PC-3 (cell line): ENCODE results near the gene DCBLD1. TPM values are rescaled to one million over a fixed set of nuclear protein-coding genes. Genes with fewer than 3 reads are reported as not detected.
"Not testable (repeated sequence)": the region's sequence is repeated elsewhere in the genome, so short reads cannot be mapped to it uniquely, and the experiment has no call there.

Source experiments
- ATAC-seq: fragments of 200-7000 bp; cut with Tn5 transposase; 2 replicates; pipeline ENCODE4 v1.9.1; 2020; ENCODE audit warnings: mild to moderate bottlenecking, moderate library complexity
- BruUV-seq: library from RNA; stranded (reverse); fragments of 400-500 nt; replicated peaks from 2 replicates; lab custom pipeline; 2021; lab: Mats Ljungman, UMichigan
- CTCF ChIA-PET: fragments of 300-600 bp; sonication (Branson Sonifier 250); formaldehyde crosslinking; loops from one replicate; lab custom pipeline; 2022; ENCODE audit warnings: antibody characterized with exemption; lab: Charles Lee
- POLR2A ChIA-PET: fragments of 300-600 bp; sonication (Branson Sonifier 250); formaldehyde crosslinking; loops from one replicate; lab custom pipeline; 2022; ENCODE audit warnings: antibody characterized with exemption; ENCODE audit not compliant: unreplicated experiment; lab: Charles Lee
- DNase-seq: peaks from one replicate; pipeline ENCODE4 v3.0.0-alpha.2; 2015
- H2AFZ ChIP-seq: fragments of 300-600 bp; sonication (generic); 2 replicates; pipeline ENCODE4 v1.6.0; 2016; ENCODE audit warnings: antibody characterized with exemption, low read length
- H3F3A ChIP-seq: fragments of 300-600 bp; sonication (generic); one replicate; pipeline ENCODE4 v1.6.0; 2017; ENCODE audit warnings: antibody characterized with exemption, low read length, control low read depth, mild to moderate bottlenecking; ENCODE audit not compliant: unreplicated experiment
- H3K27ac ChIP-seq: fragments of 300-600 bp; sonication (generic); 2 replicates; pipeline ENCODE4 v1.5.1; 2016; ENCODE audit warnings: mild to moderate bottlenecking, low read length
- H3K27me3 ChIP-seq: fragments of 300-600 bp; sonication (generic); 2 replicates; pipeline ENCODE4 v1.6.1; 2016; ENCODE audit warnings: low read length, mixed read lengths
- H3K36me3 ChIP-seq: fragments of 300-600 bp; sonication (generic); 2 replicates; pipeline ENCODE4 v1.6.1; 2016; ENCODE audit warnings: low read depth, mixed run types, low read length, mixed read lengths
- H3K4me1 ChIP-seq: fragments of 300-600 bp; sonication (generic); 2 replicates; pipeline ENCODE4 v1.5.1; 2016; ENCODE audit warnings: low read length; ENCODE audit not compliant: insufficient read depth
- H3K4me2 ChIP-seq: fragments of 300-600 bp; sonication (generic); 2 replicates; pipeline ENCODE4 v1.6.0; 2016; ENCODE audit warnings: low read length
- H3K4me3 ChIP-seq: fragments of 300-600 bp; sonication (generic); 2 replicates; pipeline ENCODE4 v1.5.1; 2016; ENCODE audit warnings: mild to moderate bottlenecking, low read length, mixed read lengths
- H3K79me2 ChIP-seq: fragments of 300-600 bp; sonication (generic); 2 replicates; pipeline ENCODE4 v1.6.1; 2017; ENCODE audit warnings: low read length, mixed read lengths
- H3K9ac ChIP-seq: fragments of 300-600 bp; sonication (generic); 2 replicates; pipeline ENCODE4 v1.6.0; 2016; ENCODE audit warnings: mild to moderate bottlenecking, low read length
- H3K9me2 ChIP-seq: fragments of 300-600 bp; sonication (generic); replicated peaks from 2 replicates; pipeline ENCODE4 v1.6.1; 2016; ENCODE audit warnings: mixed run types, low read length, mixed read lengths
- H3K9me3 ChIP-seq: fragments of 300-600 bp; sonication (generic); 2 replicates; pipeline ENCODE4 v1.6.1; 2016; ENCODE audit warnings: low read length, mixed read lengths
- H4K20me1 ChIP-seq: fragments of 300-600 bp; sonication (generic); 2 replicates; pipeline ENCODE4 v1.6.1; 2016; ENCODE audit warnings: low read length, mixed read lengths
- CTCF ChIP-seq: fragments of 300-600 bp; sonication (generic); conservative IDR thresholded peaks from 2 replicates; pipeline ENCODE4 v1.5.1; 2017; ENCODE audit warnings: antibody characterized with exemption, low read depth, mild to moderate bottlenecking, low read length
- EZH2 ChIP-seq: fragments of 300-600 bp; sonication (generic); IDR thresholded peaks from one replicate; pipeline ENCODE4 v1.6.1; 2017; ENCODE audit warnings: antibody characterized with exemption, mild to moderate bottlenecking, low read length; ENCODE audit not compliant: unreplicated experiment
- EZH2phosphoT487 ChIP-seq: fragments of 300-600 bp; sonication (generic); IDR thresholded peaks from 2 replicates; pipeline ENCODE4 v1.6.1; 2018; ENCODE audit warnings: mild to moderate bottlenecking, antibody characterized with exemption, low read length, borderline replicate concordance
- intact Hi-C: fragments of 100-400 bp; cut with micrococcal nuclease; formaldehyde crosslinking; loops from 2 replicates; pipeline ENCODE4 v1.9.0; 2023
- total RNA-seq: library from RNA; depleted of rRNA; stranded (reverse); fragments of >200 nt; gene quantifications from 2 replicates; pipeline ENCODE4 v1.2.3, GENCODE V29; 2014

DCBLD1 gene
- total RNA-seq, 1 experiment from 2014 or later, result 35.9 TPM

- no peak overlapping the region for H2AFZ ChIP-seq
- ATAC-seq, result no peak; the same call in 1 of the 2 replicates
- ChIA-PET POLR2A (no interaction called here), CTCF (interaction anchor here (0.6 kb wide), 1 partner anchor 19 kb away, joined by 3 read pairs; no protein-coding TSS in a partner anchor)
- no peaks in the 10 kb centered on the region for H3K79me2 ChIP-seq
- no peaks in the 10 kb centered on the region for H3K9me3 ChIP-seq
- no peak overlapping the region for H3K4me3 ChIP-seq
- H3K9ac ChIP-seq, result no peak overlapping the region
- H3K36me3 ChIP-seq, result no peaks in the 10 kb centered on the region
- intact Hi-C loops, result no loop called here
- no peaks in the 10 kb centered on the region for H3K9me2 ChIP-seq
- H4K20me1 ChIP-seq, result no peaks in the 10 kb centered on the region
- H3K27ac ChIP-seq, result peak overlapping the region; percentile 49; the same call in 1 of the 2 replicates
- H3K4me1 ChIP-seq, result peaks cover 16% of the 10 kb centered on the region
- BruUV-seq, result no TSS peak
- H3K27me3 ChIP-seq, result no peaks in the 10 kb centered on the region
- TF ChIP-seq EZH2, result no peak
- TF ChIP-seq CTCF, result no peak
- TF ChIP-seq EZH2phosphoT487, result no peak
- DNase-seq, result no peak
- no peaks in the 10 kb centered on the region for H3F3A ChIP-seq
- H3K4me2 ChIP-seq, result peak overlapping the region; percentile 76; the same call in 1 of the 2 replicates
These were observed 17.8 kb upstream of the DCBLD1 start for GRCh38 chr6:117464700-117465099.

GRCh38 chr6:117465691-117466090, 16.8 kb upstream of the DCBLD1 start:
- no peaks in the 10 kb centered on the region for H3K36me3 ChIP-seq
- no peaks in the 10 kb centered on the region for H3F3A ChIP-seq
- H3K4me1 ChIP-seq, result peaks cover 16% of the 10 kb centered on the region
- no peaks in the 10 kb centered on the region for H3K9me3 ChIP-seq
- TF ChIP-seq CTCF (no peak), EZH2 (no peak), EZH2phosphoT487 (no peak)
- no peak overlapping the region for H3K9ac ChIP-seq
- ChIA-PET POLR2A (no interaction called here), CTCF (no interaction called here)
- H4K20me1 ChIP-seq, result no peaks in the 10 kb centered on the region
- intact Hi-C loops, result no loop called here
- H3K4me3 ChIP-seq, result no peak overlapping the region
- no peak overlapping the region for H2AFZ ChIP-seq
- H3K27me3 ChIP-seq, result no peaks in the 10 kb centered on the region
- no peaks in the 10 kb centered on the region for H3K79me2 ChIP-seq
- no peak overlapping the region for H3K27ac ChIP-seq
- no peak overlapping the region for H3K4me2 ChIP-seq
- ATAC-seq (no peak), DNase-seq (no peak)
- BruUV-seq, result no TSS peak
- no peaks in the 10 kb centered on the region for H3K9me2 ChIP-seq

- DNase-seq (no peak), ATAC-seq (no peak)
- Histone ChIP-seq H3K9ac (no peak overlapping the region), H4K20me1 (no peaks in the 10 kb centered on the region), H3K9me3 (no peaks in the 10 kb centered on the region), H3K9me2 (no peaks in the 10 kb centered on the region), H2AFZ (no peak overlapping the region), H3F3A (no peaks in the 10 kb centered on the region), H3K27me3 (no peaks in the 10 kb centered on the region), H3K4me1 (peaks cover 16% of the 10 kb centered on the region), H3K4me3 (no peak overlapping the region), H3K27ac (no peak overlapping the region), H3K36me3 (no peaks in the 10 kb centered on the region), H3K4me2 (no peak overlapping the region), H3K79me2 (no peaks in the 10 kb centered on the region)
- intact Hi-C loops, result no loop called here
- ChIA-PET CTCF (no interaction called here), POLR2A (no interaction called here)
- no peak for TF ChIP-seq CTCF
- no peak for TF ChIP-seq EZH2phosphoT487
- no peak for TF ChIP-seq EZH2
- BruUV-seq, result no TSS peak
These were observed 14.6 kb upstream of the DCBLD1 start for GRCh38 chr6:117467876-117468275.

GRCh38 chr6:117468527-117468926, 13.9 kb upstream of the DCBLD1 start:
- H3F3A ChIP-seq, BruUV-seq, H3K27me3 ChIP-seq, H4K20me1 ChIP-seq, H3K36me3 ChIP-seq, DNase-seq, POLR2A ChIA-PET, H3K4me3 ChIP-seq, H3K79me2 ChIP-seq, CTCF ChIA-PET, intact Hi-C loops, H3K9me2 ChIP-seq, H3K4me2 ChIP-seq, H3K9ac ChIP-seq, H3K9me3 ChIP-seq, ATAC-seq, H3K27ac ChIP-seq, H2AFZ ChIP-seq: not testable (repeated sequence)
- peaks cover 16% of the 10 kb centered on the region for H3K4me1 ChIP-seq
